GM12872 (cell line): ENCODE measurements around the gene SH3GLB2.

Source experiments
- TF ChIP-seq, protein P1 (sequence below): IDR thresholded peaks from 3 replicates; pipeline ENCODE4 v1.5.1; 2011; ENCODE audit warnings: low read depth, mild to moderate bottlenecking, low read length, moderate library complexity; ENCODE audit not compliant: insufficient read depth

SH3GLB2 gene

DNA sequence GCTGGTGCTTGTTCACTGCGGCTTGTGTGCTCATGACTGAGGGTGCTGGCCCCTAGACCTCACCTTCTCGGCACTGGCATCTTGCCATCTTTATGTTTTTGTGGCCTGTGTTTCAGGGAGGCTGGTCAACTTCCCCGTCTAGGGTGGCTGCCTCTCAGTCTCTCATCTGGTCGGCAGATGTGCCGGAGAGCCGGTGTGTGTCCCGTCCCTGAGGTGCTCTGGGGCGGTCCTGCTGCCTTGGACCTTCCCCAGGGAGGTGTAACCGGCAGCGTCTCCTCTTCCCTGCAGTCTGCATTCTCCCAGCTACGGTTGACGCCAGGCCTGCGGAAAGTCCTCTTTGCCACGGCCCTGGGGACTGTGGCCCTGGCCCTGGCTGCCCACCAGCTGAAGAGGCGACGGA lies 13.9 kb upstream of the SH3GLB2 start:
- TF ChIP-seq, protein P1, sequence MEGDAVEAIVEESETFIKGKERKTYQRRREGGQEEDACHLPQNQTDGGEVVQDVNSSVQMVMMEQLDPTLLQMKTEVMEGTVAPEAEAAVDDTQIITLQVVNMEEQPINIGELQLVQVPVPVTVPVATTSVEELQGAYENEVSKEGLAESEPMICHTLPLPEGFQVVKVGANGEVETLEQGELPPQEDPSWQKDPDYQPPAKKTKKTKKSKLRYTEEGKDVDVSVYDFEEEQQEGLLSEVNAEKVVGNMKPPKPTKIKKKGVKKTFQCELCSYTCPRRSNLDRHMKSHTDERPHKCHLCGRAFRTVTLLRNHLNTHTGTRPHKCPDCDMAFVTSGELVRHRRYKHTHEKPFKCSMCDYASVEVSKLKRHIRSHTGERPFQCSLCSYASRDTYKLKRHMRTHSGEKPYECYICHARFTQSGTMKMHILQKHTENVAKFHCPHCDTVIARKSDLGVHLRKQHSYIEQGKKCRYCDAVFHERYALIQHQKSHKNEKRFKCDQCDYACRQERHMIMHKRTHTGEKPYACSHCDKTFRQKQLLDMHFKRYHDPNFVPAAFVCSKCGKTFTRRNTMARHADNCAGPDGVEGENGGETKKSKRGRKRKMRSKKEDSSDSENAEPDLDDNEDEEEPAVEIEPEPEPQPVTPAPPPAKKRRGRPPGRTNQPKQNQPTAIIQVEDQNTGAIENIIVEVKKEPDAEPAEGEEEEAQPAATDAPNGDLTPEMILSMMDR, result no peak

- TF ChIP-seq, protein P1, result no peak
These were observed 12.0 kb upstream of the SH3GLB2 start for GRCh38 chr9:129040113-129040643.

DNA sequence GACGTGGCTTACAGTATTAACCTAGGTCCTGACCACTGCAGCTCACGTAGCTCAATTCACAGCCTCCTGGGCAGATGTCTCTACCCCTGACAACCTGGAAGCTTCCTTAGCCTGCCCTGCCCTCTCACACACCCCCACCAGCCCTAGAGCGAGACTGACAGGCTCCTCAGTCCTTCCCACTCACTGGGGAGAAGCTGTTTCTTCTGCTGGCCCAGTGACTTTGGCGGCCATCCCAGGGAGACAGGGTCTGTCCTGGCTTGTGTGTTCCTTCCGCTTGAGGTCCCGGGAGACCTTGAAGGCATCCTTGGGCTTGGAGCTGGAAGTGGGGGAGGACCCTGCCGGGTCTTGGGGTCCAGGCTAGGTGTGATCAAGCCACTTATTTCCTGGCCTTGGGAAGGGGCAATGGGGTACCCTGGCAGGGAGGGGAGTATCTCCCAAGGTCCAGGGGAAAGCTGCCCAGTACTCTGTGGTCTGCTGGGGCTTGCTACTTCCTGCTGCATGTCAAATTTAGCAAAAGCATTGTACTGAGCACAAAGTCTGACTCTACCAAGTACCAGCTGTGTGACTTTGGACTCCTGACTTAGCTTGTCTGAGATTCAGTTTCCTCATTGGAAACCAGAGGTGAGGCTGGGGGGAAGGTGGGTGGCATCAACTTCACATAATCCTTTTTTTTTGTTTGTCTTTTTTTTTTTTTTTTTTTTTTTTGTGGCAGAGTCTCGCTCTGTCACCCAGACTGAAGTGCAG lies 10.2 kb upstream of the SH3GLB2 start:
- TF ChIP-seq, protein P1, result no peak

GRCh38 chr9:129037767-129038098 lies 9.6 kb upstream of the SH3GLB2 start:
- TF ChIP-seq, protein P1, result no peak

DNA sequence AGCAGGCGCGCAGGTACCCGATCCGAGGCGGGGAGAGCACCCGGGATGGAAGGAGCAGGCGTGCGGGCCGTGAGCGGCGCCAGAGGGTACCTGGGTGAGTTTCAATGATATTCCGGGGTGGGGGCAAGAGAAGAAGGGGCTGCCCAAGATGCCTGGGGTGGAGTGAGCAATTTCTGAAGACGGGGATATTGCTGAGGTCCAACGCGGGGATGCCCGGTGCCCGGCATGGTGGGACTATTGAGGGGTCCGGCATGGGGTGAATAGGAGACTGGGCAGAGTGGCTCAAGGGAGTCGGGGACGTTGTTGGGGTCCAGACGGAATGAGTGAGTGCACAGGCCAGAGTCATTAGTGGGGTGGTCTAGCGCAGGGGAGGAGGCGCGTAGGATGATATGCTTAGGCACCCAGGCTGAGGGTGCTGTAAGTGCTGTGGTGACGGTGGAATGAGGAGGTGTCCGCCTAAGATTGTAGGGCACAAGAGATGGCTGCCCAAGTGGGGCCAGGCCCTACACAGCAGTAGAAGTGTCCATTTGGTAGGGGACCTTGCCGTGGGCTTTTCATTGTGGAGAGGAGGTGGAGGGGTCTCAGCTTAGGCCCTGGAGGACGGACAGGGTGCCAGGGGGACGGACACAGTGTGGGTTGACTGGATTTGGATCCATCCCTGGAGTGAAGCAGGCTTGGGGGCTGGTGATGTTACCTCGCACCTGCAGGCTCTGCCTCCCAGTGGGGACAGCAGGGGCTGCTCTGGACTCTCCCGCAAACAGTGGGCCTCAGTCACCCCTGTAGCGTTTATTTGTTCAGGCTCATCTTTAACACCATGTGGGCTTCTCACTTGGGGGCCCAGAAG lies 9.0 kb upstream of the SH3GLB2 start:
- TF ChIP-seq, protein P1, result no peak

DNA sequence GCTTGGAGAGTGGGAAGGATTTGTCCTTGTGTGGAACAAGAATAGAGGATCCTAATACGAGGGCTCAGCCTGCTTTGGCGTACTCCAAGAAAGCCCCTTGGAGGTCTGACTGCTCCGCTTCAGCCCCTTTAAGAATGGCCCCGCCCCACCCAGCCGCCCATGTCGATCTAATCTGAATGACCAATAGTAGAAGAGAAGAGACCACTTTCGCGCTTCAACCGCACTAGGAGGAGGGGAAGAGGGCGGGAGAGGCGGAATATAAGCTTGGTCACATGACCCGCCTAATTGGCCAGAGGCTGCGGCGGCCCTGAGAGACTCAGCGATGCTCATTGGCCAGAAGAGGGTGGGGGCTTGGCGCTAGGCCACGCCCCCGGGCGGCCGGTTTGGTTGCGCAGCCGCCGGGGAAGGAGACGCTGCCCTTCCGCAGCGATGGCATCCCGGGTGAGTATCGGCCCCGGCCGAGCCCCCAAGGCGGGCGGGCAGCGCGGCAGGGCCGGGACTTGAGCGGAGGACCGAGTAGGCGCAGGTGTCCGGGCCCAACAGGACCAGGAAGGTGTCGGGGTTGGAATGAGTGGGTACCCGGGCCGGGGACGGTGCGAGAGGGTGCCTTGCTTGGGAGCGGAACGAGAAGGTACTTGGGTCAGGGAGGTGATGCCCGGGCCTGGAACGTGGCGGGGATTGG lies 8.3 kb upstream of the SH3GLB2 start, which contains the start of gene MIGA2:
Gene MIGA2, plus strand, starts transcription at position 386 of the 682 bp plus-strand sequence. CDS start 3,969 bp downstream, outside the sequence.
- TF ChIP-seq, protein P1, result no peak

DNA sequence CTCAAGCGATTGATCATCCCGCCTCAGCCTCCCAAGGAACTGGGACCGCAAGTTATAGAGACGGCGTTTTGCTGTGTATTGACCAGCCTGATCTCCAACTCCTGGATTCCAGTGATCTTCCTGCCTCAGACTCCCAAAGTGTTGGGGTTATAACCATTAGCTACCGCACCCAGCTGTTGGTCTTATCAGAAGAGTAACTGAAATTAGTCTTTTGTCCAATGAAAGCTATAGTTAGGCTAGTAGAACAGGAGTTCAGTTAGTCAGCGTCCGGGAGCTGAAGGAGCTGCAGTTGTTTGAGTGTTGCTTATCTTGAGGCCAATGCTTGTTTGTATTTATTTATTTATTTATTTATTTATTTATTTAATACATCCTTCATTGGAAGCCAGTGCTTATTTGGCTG lies 5.1 kb upstream of the SH3GLB2 start:
- TF ChIP-seq, protein P1, result no peak
